GM23338 (cell line): ENCODE data around the gene UBE2E2. TPM values are rescaled to one million over a fixed set of nuclear protein-coding genes. Genes with fewer than 3 reads are reported as not detected.

Experiments used
- ATAC-seq: fragments of 200-7000 bp; cut with Tn5 transposase; 3 replicates; pipeline ENCODE4 v1.9.1; 2020
- DNase-seq: peaks from one replicate; pipeline ENCODE4 v3.0.0-alpha.2; 2015; ENCODE audit warnings: low spot score
- H2AFZ ChIP-seq: fragments of 200-600 bp; sonication (generic); 2 replicates; pipeline ENCODE4 v1.8.0; 2016; ENCODE audit warnings: antibody characterized with exemption, mild to moderate bottlenecking, moderate library complexity
- H3F3A ChIP-seq: fragments of 200-600 bp; sonication (generic); replicated peaks from 2 replicates; pipeline ENCODE4 v1.8.0; 2017; ENCODE audit warnings: antibody characterized with exemption, mixed run types, low read depth
- H3K27ac ChIP-seq: fragments of 200-600 bp; sonication (generic); 2 replicates; pipeline ENCODE4 v1.6.1; 2016; ENCODE audit warnings: low read depth
- H3K27me3 ChIP-seq: fragments of 200-600 bp; sonication (generic); 2 replicates; pipeline ENCODE4 v1.8.0; 2016; ENCODE audit warnings: mild to moderate bottlenecking, mixed run types, moderate library complexity; ENCODE audit not compliant: insufficient read depth
- H3K36me3 ChIP-seq: fragments of 200-600 bp; sonication (generic); 2 replicates; pipeline ENCODE4 v1.8.0; 2016; ENCODE audit warnings: mild to moderate bottlenecking; ENCODE audit not compliant: insufficient read depth
- H3K4me1 ChIP-seq: fragments of 200-600 bp; sonication (generic); 2 replicates; pipeline ENCODE4 v1.8.0; 2016; ENCODE audit warnings: mild to moderate bottlenecking, moderate library complexity; ENCODE audit not compliant: insufficient read depth
- H3K4me2 ChIP-seq: fragments of 200-600 bp; sonication (generic); 2 replicates; pipeline ENCODE4 v1.7.1; 2017; ENCODE audit warnings: mixed run types
- H3K4me3 ChIP-seq: fragments of 200-600 bp; sonication (generic); 2 replicates; pipeline ENCODE4 v1.6.1; 2016; ENCODE audit warnings: mixed run types
- H3K79me2 ChIP-seq: fragments of 200-600 bp; sonication (generic); replicated peaks from 2 replicates; pipeline ENCODE4 v1.8.0; 2017; ENCODE audit warnings: mild to moderate bottlenecking; ENCODE audit not compliant: insufficient read depth
- H3K9me2 ChIP-seq: fragments of 200-600 bp; sonication (generic); 2 replicates; pipeline ENCODE4 v1.8.0; 2017; ENCODE audit not compliant: insufficient read depth
- H4K20me1 ChIP-seq: fragments of 200-600 bp; sonication (generic); replicated peaks from 2 replicates; pipeline ENCODE4 v1.8.0; 2017; ENCODE audit warnings: mild to moderate bottlenecking; ENCODE audit not compliant: insufficient read depth
- H3K27ac Mint-ChIP-seq: 2 replicates; pipeline ENCODE4 v1.8.0; 2020; ENCODE audit warnings: inconsistent platforms, mild to moderate bottlenecking, moderate library complexity, mixed read lengths
- H3K27me3 Mint-ChIP-seq: 3 replicates; pipeline ENCODE4 v1.8.0; 2022; ENCODE audit warnings: low read depth, mild to moderate bottlenecking, moderate library complexity, mixed read lengths, inconsistent platforms; ENCODE audit not compliant: insufficient read depth, poor library complexity
- H3K36me3 Mint-ChIP-seq: 3 replicates; pipeline ENCODE4 v1.8.0; 2021; ENCODE audit warnings: low read depth, mild to moderate bottlenecking, inconsistent platforms, moderate library complexity, mixed read lengths
- H3K4me1 Mint-ChIP-seq: 3 replicates; pipeline ENCODE4 v1.8.0; 2020; ENCODE audit warnings: mild to moderate bottlenecking, inconsistent platforms, mixed read lengths
- H3K4me3 Mint-ChIP-seq: 3 replicates; pipeline ENCODE4 v1.8.0; 2021; ENCODE audit warnings: moderate library complexity, mild to moderate bottlenecking, inconsistent platforms, mixed read lengths
- H3K9me3 Mint-ChIP-seq: 3 replicates; pipeline ENCODE4 v1.8.0; 2020; ENCODE audit warnings: moderate library complexity, mild to moderate bottlenecking, inconsistent platforms, mixed read lengths
- EZH2 ChIP-seq: fragments of 200-600 bp; sonication (generic); IDR thresholded peaks from one replicate; pipeline ENCODE4 v1.8.0; 2017; ENCODE audit warnings: antibody characterized with exemption, mild to moderate bottlenecking, low read depth; ENCODE audit not compliant: unreplicated experiment
- EZH2phosphoT487 ChIP-seq: fragments of 200-600 bp; sonication (generic); IDR thresholded peaks from one replicate; pipeline ENCODE4 v1.8.1; 2018; ENCODE audit warnings: antibody characterized with exemption; ENCODE audit not compliant: unreplicated experiment
- NANOG ChIP-seq: IDR thresholded peaks from 2 replicates; pipeline ENCODE4 v1.6.1; 2016; ENCODE audit warnings: antibody characterized with exemption, borderline replicate concordance
- POLR2AphosphoS5 ChIP-seq: IDR thresholded peaks from 2 replicates; pipeline ENCODE4 v1.6.1; 2016; ENCODE audit warnings: antibody characterized with exemption, low read depth
- STAT1 ChIP-seq: IDR thresholded peaks from one replicate; pipeline ENCODE4 v1.6.1; 2016; ENCODE audit warnings: antibody characterized with exemption; ENCODE audit not compliant: unreplicated experiment
- ZNF114 ChIP-seq: fragments of 250-450 bp; sonication (Bioruptor Pico); IDR thresholded peaks from 2 replicates; pipeline ENCODE4 v1.5.0; 2020; ENCODE audit warnings: mild to moderate bottlenecking, moderate library complexity
- ZNF331 ChIP-seq: fragments of 250-450 bp; sonication (Bioruptor Pico); IDR thresholded peaks from 2 replicates; pipeline ENCODE4 v1.5.0; 2020; ENCODE audit warnings: low read depth, mild to moderate bottlenecking, moderate library complexity
- polyA plus RNA-seq: library from polyadenylated mRNA; unstranded; fragments of >200 nt; fragmentation: Nextera tagmentation; extraction: Ambion mirVana; gene quantifications from 2 replicates; pipeline ENCODE4 v1.2.1, GENCODE V29; 2016
- total RNA-seq: library from RNA; depleted of rRNA; stranded (reverse); fragments of >200 nt; shearing (Covaris generic); gene quantifications from 2 replicates; pipeline ENCODE4 v1.2.3, GENCODE V29; 2014
- TF ChIP-seq, protein P1 (sequence below), 2 experiments: fragments of 200-600 bp in 1 of 2; sonication (generic) in 1 of 2; conservative IDR thresholded peaks; 2 replicates each; pipeline versions ENCODE4 v1.5.1 to v1.6.1; 2016 to 2017; ENCODE audit warnings: antibody characterized with exemption in 2 of 2, low read depth in 2 of 2, mild to moderate bottlenecking in 2 of 2, moderate library complexity in 1 of 2
- TF ChIP-seq, protein P2 (sequence below): IDR thresholded peaks from 2 replicates; pipeline ENCODE4 v1.6.1; 2016; ENCODE audit warnings: antibody characterized with exemption
- TF ChIP-seq, protein P3 (sequence below): fragments of 250-450 bp; sonication (Bioruptor Pico); IDR thresholded peaks from 2 replicates; pipeline ENCODE4 v1.5.0; 2020; ENCODE audit warnings: mild to moderate bottlenecking, moderate library complexity
- TF ChIP-seq, protein P4 (sequence below): IDR thresholded peaks from one replicate; pipeline ENCODE4 v1.6.1; 2018; ENCODE audit warnings: antibody characterized with exemption; ENCODE audit not compliant: unreplicated experiment

Gene UBE2E2
- total and polyA plus RNA-seq, 2 experiments from 2014 or later: 86.9 to 169 TPM

DNA sequence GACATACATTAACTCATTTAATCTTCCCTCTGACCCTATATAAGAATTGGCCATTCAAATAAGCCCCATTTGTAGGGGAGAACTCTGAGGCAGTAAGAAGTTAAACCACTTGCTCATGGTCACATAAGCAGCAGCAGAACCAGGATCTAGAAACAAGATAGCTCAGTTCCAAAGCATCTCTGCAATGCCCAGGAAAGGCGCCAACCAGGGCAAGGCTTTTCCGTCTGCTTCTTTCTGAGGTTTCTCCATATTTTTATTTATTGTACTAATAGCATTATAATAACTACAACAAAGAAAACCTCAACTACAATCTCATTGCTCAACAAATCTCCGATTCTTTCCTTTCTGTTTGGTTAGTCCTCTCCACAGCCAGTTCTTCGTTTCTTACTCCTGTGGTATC is 4.3 kb upstream of the UBE2E2 start (continued):
- TF ChIP-seq, protein P1, sequence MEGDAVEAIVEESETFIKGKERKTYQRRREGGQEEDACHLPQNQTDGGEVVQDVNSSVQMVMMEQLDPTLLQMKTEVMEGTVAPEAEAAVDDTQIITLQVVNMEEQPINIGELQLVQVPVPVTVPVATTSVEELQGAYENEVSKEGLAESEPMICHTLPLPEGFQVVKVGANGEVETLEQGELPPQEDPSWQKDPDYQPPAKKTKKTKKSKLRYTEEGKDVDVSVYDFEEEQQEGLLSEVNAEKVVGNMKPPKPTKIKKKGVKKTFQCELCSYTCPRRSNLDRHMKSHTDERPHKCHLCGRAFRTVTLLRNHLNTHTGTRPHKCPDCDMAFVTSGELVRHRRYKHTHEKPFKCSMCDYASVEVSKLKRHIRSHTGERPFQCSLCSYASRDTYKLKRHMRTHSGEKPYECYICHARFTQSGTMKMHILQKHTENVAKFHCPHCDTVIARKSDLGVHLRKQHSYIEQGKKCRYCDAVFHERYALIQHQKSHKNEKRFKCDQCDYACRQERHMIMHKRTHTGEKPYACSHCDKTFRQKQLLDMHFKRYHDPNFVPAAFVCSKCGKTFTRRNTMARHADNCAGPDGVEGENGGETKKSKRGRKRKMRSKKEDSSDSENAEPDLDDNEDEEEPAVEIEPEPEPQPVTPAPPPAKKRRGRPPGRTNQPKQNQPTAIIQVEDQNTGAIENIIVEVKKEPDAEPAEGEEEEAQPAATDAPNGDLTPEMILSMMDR (conservative IDR thresholded peaks at IDR 0.05; ENCODE audit: low read depth in 2 of 2): no peak
- no peak for TF ChIP-seq EZH2phosphoT487
- TF ChIP-seq EZH2: no peak
- no peak for TF ChIP-seq STAT1
- TF ChIP-seq, protein P2, sequence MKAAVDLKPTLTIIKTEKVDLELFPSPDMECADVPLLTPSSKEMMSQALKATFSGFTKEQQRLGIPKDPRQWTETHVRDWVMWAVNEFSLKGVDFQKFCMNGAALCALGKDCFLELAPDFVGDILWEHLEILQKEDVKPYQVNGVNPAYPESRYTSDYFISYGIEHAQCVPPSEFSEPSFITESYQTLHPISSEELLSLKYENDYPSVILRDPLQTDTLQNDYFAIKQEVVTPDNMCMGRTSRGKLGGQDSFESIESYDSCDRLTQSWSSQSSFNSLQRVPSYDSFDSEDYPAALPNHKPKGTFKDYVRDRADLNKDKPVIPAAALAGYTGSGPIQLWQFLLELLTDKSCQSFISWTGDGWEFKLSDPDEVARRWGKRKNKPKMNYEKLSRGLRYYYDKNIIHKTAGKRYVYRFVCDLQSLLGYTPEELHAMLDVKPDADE: no peak
- no peak for TF ChIP-seq POLR2AphosphoS5
- TF ChIP-seq ZNF331 (CRISPR knock-in tag): no peak
- TF ChIP-seq NANOG: no peak

DNA sequence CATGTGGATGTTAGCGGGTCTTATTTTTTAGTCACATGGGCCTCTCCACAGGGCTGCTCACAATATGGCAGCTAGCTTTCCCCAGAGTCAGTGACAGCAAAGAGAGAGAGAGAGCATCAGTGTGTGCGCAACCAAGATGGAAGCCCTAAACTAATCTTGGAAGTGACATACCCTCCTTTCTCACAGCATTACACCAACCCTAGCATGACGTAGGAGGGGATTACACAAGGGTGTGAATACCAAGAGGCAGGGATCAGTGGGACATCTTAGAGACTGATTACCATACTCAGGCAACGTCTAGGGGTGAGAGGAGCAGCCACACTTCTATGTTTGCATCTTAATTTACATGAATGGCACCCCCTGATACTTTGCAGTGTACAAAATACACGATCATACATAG is 3.5 kb upstream of the UBE2E2 start:
- Histone ChIP-seq H3K4me1 (peaks cover 14% of the 10 kb centered on the region), H2AFZ (no peak overlapping the region), H3K79me2 (peaks cover 7% of the 10 kb centered on the region), H3K36me3 (no peaks in the 10 kb centered on the region), H3F3A (0 out of 2 replicates have a peak, but pooled peaks cover 3% of the 10 kb centered on the region), H3K9me2 (no peaks in the 10 kb centered on the region), H3K27ac (no peak overlapping the region), H3K4me3 (no peak overlapping the region), H3K27me3 (peaks cover 22% of the 10 kb centered on the region), H3K4me2 (no peak overlapping the region), H4K20me1 (no peaks in the 10 kb centered on the region)
- Mint-ChIP-seq H3K4me1 (peaks cover 11% of the 10 kb centered on the region; the same call in 2 of the 3 replicates), H3K4me3 (no peak overlapping the region), H3K36me3 (no peaks in the 10 kb centered on the region; the same call in 2 of the 3 replicates), H3K27me3 (peaks cover 12% of the 10 kb centered on the region), H3K9me3 (no peaks in the 10 kb centered on the region), H3K27ac (no peak overlapping the region)
- ATAC-seq (no peak), DNase-seq (no peak)
- TF ChIP-seq EZH2: no peak
- TF ChIP-seq ZNF114 (CRISPR knock-in tag): no peak
- TF ChIP-seq EZH2phosphoT487: no peak
- TF ChIP-seq ZNF331 (CRISPR knock-in tag): no peak
- TF ChIP-seq STAT1: no peak
- TF ChIP-seq, protein P2: no peak
- TF ChIP-seq, protein P3, sequence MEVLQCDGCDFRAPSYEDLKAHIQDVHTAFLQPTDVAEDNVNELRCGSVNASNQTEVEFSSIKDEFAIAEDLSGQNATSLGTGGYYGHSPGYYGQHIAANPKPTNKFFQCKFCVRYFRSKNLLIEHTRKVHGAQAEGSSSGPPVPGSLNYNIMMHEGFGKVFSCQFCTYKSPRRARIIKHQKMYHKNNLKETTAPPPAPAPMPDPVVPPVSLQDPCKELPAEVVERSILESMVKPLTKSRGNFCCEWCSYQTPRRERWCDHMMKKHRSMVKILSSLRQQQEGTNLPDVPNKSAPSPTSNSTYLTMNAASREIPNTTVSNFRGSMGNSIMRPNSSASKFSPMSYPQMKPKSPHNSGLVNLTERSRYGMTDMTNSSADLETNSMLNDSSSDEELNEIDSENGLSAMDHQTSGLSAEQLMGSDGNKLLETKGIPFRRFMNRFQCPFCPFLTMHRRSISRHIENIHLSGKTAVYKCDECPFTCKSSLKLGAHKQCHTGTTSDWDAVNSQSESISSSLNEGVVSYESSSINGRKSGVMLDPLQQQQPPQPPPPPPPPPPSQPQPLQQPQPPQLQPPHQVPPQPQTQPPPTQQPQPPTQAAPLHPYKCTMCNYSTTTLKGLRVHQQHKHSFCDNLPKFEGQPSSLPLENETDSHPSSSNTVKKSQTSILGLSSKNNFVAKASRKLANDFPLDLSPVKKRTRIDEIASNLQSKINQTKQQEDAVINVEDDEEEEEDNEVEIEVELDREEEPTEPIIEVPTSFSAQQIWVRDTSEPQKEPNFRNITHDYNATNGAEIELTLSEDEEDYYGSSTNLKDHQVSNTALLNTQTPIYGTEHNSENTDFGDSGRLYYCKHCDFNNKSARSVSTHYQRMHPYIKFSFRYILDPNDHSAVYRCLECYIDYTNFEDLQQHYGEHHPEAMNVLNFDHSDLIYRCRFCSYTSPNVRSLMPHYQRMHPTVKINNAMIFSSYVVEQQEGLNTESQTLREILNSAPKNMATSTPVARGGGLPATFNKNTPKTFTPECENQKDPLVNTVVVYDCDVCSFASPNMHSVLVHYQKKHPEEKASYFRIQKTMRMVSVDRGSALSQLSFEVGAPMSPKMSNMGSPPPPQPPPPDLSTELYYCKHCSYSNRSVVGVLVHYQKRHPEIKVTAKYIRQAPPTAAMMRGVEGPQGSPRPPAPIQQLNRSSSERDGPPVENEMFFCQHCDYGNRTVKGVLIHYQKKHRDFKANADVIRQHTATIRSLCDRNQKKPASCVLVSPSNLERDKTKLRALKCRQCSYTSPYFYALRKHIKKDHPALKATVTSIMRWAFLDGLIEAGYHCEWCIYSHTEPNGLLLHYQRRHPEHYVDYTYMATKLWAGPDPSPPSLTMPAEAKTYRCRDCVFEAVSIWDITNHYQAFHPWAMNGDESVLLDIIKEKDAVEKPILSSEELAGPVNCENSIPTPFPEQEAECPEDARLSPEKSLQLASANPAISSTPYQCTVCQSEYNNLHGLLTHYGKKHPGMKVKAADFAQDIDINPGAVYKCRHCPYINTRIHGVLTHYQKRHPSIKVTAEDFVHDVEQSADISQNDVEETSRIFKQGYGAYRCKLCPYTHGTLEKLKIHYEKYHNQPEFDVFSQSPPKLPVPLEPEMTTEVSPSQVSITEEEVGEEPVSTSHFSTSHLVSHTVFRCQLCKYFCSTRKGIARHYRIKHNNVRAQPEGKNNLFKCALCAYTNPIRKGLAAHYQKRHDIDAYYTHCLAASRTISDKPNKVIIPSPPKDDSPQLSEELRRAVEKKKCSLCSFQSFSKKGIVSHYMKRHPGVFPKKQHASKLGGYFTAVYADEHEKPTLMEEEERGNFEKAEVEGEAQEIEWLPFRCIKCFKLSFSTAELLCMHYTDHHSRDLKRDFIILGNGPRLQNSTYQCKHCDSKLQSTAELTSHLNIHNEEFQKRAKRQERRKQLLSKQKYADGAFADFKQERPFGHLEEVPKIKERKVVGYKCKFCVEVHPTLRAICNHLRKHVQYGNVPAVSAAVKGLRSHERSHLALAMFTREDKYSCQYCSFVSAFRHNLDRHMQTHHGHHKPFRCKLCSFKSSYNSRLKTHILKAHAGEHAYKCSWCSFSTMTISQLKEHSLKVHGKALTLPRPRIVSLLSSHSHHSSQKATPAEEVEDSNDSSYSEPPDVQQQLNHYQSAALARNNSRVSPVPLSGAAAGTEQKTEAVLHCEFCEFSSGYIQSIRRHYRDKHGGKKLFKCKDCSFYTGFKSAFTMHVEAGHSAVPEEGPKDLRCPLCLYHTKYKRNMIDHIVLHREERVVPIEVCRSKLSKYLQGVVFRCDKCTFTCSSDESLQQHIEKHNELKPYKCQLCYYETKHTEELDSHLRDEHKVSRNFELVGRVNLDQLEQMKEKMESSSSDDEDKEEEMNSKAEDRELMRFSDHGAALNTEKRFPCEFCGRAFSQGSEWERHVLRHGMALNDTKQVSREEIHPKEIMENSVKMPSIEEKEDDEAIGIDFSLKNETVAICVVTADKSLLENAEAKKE (CRISPR knock-in tag): no peak
- TF ChIP-seq, protein P4, sequence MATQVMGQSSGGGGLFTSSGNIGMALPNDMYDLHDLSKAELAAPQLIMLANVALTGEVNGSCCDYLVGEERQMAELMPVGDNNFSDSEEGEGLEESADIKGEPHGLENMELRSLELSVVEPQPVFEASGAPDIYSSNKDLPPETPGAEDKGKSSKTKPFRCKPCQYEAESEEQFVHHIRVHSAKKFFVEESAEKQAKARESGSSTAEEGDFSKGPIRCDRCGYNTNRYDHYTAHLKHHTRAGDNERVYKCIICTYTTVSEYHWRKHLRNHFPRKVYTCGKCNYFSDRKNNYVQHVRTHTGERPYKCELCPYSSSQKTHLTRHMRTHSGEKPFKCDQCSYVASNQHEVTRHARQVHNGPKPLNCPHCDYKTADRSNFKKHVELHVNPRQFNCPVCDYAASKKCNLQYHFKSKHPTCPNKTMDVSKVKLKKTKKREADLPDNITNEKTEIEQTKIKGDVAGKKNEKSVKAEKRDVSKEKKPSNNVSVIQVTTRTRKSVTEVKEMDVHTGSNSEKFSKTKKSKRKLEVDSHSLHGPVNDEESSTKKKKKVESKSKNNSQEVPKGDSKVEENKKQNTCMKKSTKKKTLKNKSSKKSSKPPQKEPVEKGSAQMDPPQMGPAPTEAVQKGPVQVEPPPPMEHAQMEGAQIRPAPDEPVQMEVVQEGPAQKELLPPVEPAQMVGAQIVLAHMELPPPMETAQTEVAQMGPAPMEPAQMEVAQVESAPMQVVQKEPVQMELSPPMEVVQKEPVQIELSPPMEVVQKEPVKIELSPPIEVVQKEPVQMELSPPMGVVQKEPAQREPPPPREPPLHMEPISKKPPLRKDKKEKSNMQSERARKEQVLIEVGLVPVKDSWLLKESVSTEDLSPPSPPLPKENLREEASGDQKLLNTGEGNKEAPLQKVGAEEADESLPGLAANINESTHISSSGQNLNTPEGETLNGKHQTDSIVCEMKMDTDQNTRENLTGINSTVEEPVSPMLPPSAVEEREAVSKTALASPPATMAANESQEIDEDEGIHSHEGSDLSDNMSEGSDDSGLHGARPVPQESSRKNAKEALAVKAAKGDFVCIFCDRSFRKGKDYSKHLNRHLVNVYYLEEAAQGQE: no peak
